Liver (tissue), 9 donors: Measurements from ENCODE around the gene PBLD. TPM values are rescaled to one million over a fixed set of nuclear protein-coding genes. Genes with fewer than 3 reads are reported as not detected.
"Not testable (repeated sequence)": the region's sequence is repeated elsewhere in the genome, so short reads cannot be mapped to it uniquely, and the experiment has no call there.

Experiments used
- DNase-seq: peaks from one replicate; pipeline ENCODE4 v3.0.0-alpha.2; 2017; ENCODE audit warnings: low spot score
- H3K27ac ChIP-seq, 2 donors: one replicate each; pipeline ENCODE4 v1.7.0; 2013; ENCODE audit warnings: inconsistent platforms in 2 of 2, low read length in 2 of 2, control low read depth in 1 of 2, low read depth in 1 of 2, mild to moderate bottlenecking in 1 of 2
- H3K27me3 ChIP-seq, 4 donors: one replicate each; pipeline versions ENCODE4 v1.6.1 to v1.7.0; 2013; ENCODE audit warnings: low read length in 3 of 4, inconsistent platforms in 1 of 4, mild to moderate bottlenecking in 1 of 4, moderate library complexity in 1 of 4; ENCODE audit not compliant: control insufficient read depth in 4 of 4, insufficient read depth in 4 of 4
- H3K36me3 ChIP-seq, 4 donors: one replicate each; pipeline versions ENCODE4 v1.6.1 to v1.7.0; 2013; ENCODE audit warnings: low read length in 3 of 4, mild to moderate bottlenecking in 3 of 4, low read depth in 1 of 4, moderate library complexity in 1 of 4; ENCODE audit not compliant: control insufficient read depth in 4 of 4, insufficient read depth in 3 of 4
- H3K4me1 ChIP-seq, 4 donors: one replicate each; pipeline versions ENCODE4 v1.6.1 to v1.7.0; 2013; ENCODE audit warnings: low read length in 3 of 4, mild to moderate bottlenecking in 3 of 4, moderate library complexity in 1 of 4; ENCODE audit not compliant: control insufficient read depth in 4 of 4, insufficient read depth in 4 of 4
- H3K4me3 ChIP-seq, 3 donors: one replicate each; pipeline versions ENCODE4 v1.6.1 to v1.7.0; 2013; ENCODE audit warnings: low read length in 3 of 3, control low read depth in 1 of 3, low read depth in 1 of 3, mild to moderate bottlenecking in 1 of 3
- H3K9ac ChIP-seq, 2 donors: one replicate each; pipeline ENCODE4 v1.7.0; 2013; ENCODE audit warnings: low read length in 2 of 2, mild to moderate bottlenecking in 2 of 2, moderate library complexity in 2 of 2, control low read depth in 1 of 2, low read depth in 1 of 2
- H3K9me3 ChIP-seq, 4 donors: one replicate each; pipeline versions ENCODE4 v1.6.1 to v1.7.0; 2013; ENCODE audit warnings: low read length in 3 of 4; ENCODE audit not compliant: control insufficient read depth in 4 of 4
- ATF3 ChIP-seq: IDR thresholded peaks from 2 replicates; pipeline ENCODE4 v1.6.1; 2016; ENCODE audit warnings: antibody characterized with exemption
- CTCF ChIP-seq: fragments of 150-350 bp; IDR thresholded peaks from 2 replicates; pipeline ENCODE4 v1.5.1; 2017; ENCODE audit warnings: improper control_type of control experiment, low read depth, low read length; ENCODE audit not compliant: missing input control
- EGR1 ChIP-seq, 2 donors: IDR thresholded peaks; 2 replicates each; pipeline ENCODE4 v1.6.1; 2016 to 2018; ENCODE audit warnings: antibody characterized with exemption in 2 of 2, low read depth in 2 of 2
- FOXA1 ChIP-seq: IDR thresholded peaks from 2 replicates; pipeline ENCODE4 v1.6.1; 2016; ENCODE audit warnings: antibody characterized with exemption
- FOXA2 ChIP-seq: IDR thresholded peaks from 2 replicates; pipeline ENCODE4 v1.6.1; 2016; ENCODE audit warnings: antibody characterized with exemption
- GABPA ChIP-seq, 2 donors: IDR thresholded peaks in 1 of 2; conservative IDR thresholded peaks in 1 of 2; 2 replicates each; pipeline ENCODE4 v1.6.1; 2016; ENCODE audit warnings: antibody characterized with exemption in 2 of 2, mild to moderate bottlenecking in 1 of 2, moderate library complexity in 1 of 2
- HNF4A ChIP-seq, 2 donors: conservative IDR thresholded peaks; 2 replicates each; pipeline ENCODE4 v1.6.1; 2016; ENCODE audit warnings: antibody characterized with exemption in 2 of 2, mild to moderate bottlenecking in 2 of 2
- HNF4G ChIP-seq: IDR thresholded peaks from 2 replicates; pipeline ENCODE4 v1.6.1; 2016; ENCODE audit warnings: antibody characterized with exemption
- JUND ChIP-seq, 2 donors: IDR thresholded peaks; 2 replicates each; pipeline ENCODE4 v1.6.1; 2016; ENCODE audit warnings: antibody characterized with exemption in 2 of 2
- MAX ChIP-seq: IDR thresholded peaks from 2 replicates; pipeline ENCODE4 v1.6.1; 2016; ENCODE audit warnings: antibody characterized with exemption
- NR2F2 ChIP-seq: IDR thresholded peaks from 2 replicates; pipeline ENCODE4 v1.6.1; 2016; ENCODE audit warnings: antibody characterized with exemption
- RAD21 ChIP-seq, 2 donors: IDR thresholded peaks; 2 replicates each; pipeline ENCODE4 v1.6.1; 2016; ENCODE audit warnings: antibody characterized with exemption in 2 of 2, mild to moderate bottlenecking in 2 of 2
- REST ChIP-seq: IDR thresholded peaks from 2 replicates; pipeline ENCODE4 v1.6.1; 2016; ENCODE audit warnings: antibody characterized with exemption, mild to moderate bottlenecking
- RXRA ChIP-seq, 2 donors: IDR thresholded peaks; 2 replicates each; pipeline ENCODE4 v1.6.1; 2017 to 2018; ENCODE audit warnings: antibody characterized with exemption in 2 of 2, mild to moderate bottlenecking in 1 of 2
- SP1 ChIP-seq: IDR thresholded peaks from 2 replicates; pipeline ENCODE4 v1.6.1; 2018; ENCODE audit warnings: antibody characterized with exemption, mild to moderate bottlenecking
- TAF1 ChIP-seq: conservative IDR thresholded peaks from 2 replicates; pipeline ENCODE4 v1.6.1; 2016; ENCODE audit warnings: antibody characterized with exemption, mild to moderate bottlenecking
- YY1 ChIP-seq: IDR thresholded peaks from 2 replicates; pipeline ENCODE4 v1.6.1; 2016; ENCODE audit warnings: antibody characterized with exemption, mild to moderate bottlenecking
- ZBTB33 ChIP-seq: IDR thresholded peaks from 2 replicates; pipeline ENCODE4 v1.6.1; 2016; ENCODE audit warnings: antibody characterized with exemption
- whole genome bisulfite sequencing: extraction: QIAGEN DNeasy Blood & Tissue Kit; methylation state at CpG from one replicate; pipeline ENCODE4 v1.1.7; 2013; 5-methylcytosine and 5-hydroxymethylcytosine counted together
- polyA plus RNA-seq, 2 donors: library from polyadenylated mRNA; stranded (reverse) in 1 of 2; unstranded in 1 of 2; fragments of 200-250 nt in 1 of 2; fragments of >200 nt in 1 of 2; fragmentation: Nextera tagmentation in 1 of 2; extraction: Ambion mirVana in 1 of 2; gene quantifications; one replicate each; pipeline versions ENCODE4 v1.2.1 to v1.2.3, GENCODE V29; 2013 to 2015
- total RNA-seq, 2 donors: library from RNA; depleted of rRNA; stranded (reverse); fragments of >200 nt; gene quantifications; one replicate each; pipeline ENCODE4 v1.2.3, GENCODE V29; 2014
- donor health status: healthy.
- donor health status: healthy.
- donor health status: healthy.
- donor health status: healthy.
- donor health status: healthy.

The PBLD gene
- total and polyA plus RNA-seq, 4 donors = 63.3 to 175 (median 103) TPM

- TF ChIP-seq CTCF (no peak), RAD21 (IDR thresholded peaks at IDR 0.05) (no peak), HNF4G (no peak)
These were observed 3.2 kb downstream of the PBLD start (continued) for GRCh38 chr10:68329506-68329861.

- peak overlapping the region in 2 of 3 donors; percentile 5 to 26 for H3K4me3 ChIP-seq
- H3K27ac ChIP-seq = peak overlapping the region; percentile 68 to 76
- H3K4me1 ChIP-seq = peaks cover 0 to 23% (median 5%) of the 10 kb centered on the region in 4 donors
- no peak for DNase-seq
- peak overlapping the region; percentile 74 to 79 for H3K9ac ChIP-seq
- WGBS = 9% methylated on average over 4 of the region's 4 CpGs
- no peaks in the 10 kb centered on the region for H3K9me3 ChIP-seq
- peaks cover 0 to 2% (median 0%) of the 10 kb centered on the region in 4 donors for H3K36me3 ChIP-seq
- TF ChIP-seq HNF4A (conservative IDR thresholded peaks at IDR 0.05) (peak in 1 of 2 donors; percentile 38), FOXA1 (no peak), YY1 (peak; percentile 57), RXRA (IDR thresholded peaks at IDR 0.05) (peak; percentile 11 to 23), MAX (no peak), TAF1 (peak; percentile 59), NR2F2 (no peak), HNF4G (no peak), RAD21 (IDR thresholded peaks at IDR 0.05) (peak; percentile 6 to 11), JUND (IDR thresholded peaks at IDR 0.05) (no peak), CTCF (no peak), FOXA2 (no peak), GABPA (IDR thresholded peaks at IDR 0.05 in 1 of 2, conservative IDR thresholded peaks at IDR 0.05 in 1 of 2) (peak in 1 of 2 donors; percentile 27), EGR1 (IDR thresholded peaks at IDR 0.05; ENCODE audit: low read depth in 2 of 2) (no peak), SP1 (peak; percentile 73), REST (no peak), ATF3 (peak; percentile 44), ZBTB33 (peak; percentile 37)
- no peaks in the 10 kb centered on the region for H3K27me3 ChIP-seq
These were observed 4.6 kb downstream of the PBLD start for GRCh38 chr10:68327889-68328786.

GRCh38 chr10:68324396-68324795, 8.3 kb downstream of the PBLD start:
- not testable (repeated sequence) for H3K4me3 ChIP-seq, H3K9ac ChIP-seq, H3K27ac ChIP-seq, H3K36me3 ChIP-seq, DNase-seq, H3K9me3 ChIP-seq, H3K27me3 ChIP-seq
- peaks cover 0 to 16% (median 0%) of the 10 kb centered on the region in 4 donors for H3K4me1 ChIP-seq
- 92% methylated on average over 4 of the region's 4 CpGs for WGBS
